H1 (cell line): ENCODE measurements around the gene C20orf144.

ENCODE experiments used
- POLR2A ChIP-seq, 2 experiments: IDR thresholded peaks; 1 replicate in 1 of 2; 2 replicates in 1 of 2; pipeline ENCODE4 v1.6.1; 2011; ENCODE audit warnings: low read depth in 2 of 2, low read length in 2 of 2, mild to moderate bottlenecking in 2 of 2; ENCODE audit errors: control extremely low read depth in 1 of 2
- TF ChIP-seq, protein P1 (sequence below): fragments of 300-600 bp; sonication (generic); IDR thresholded peaks from 2 replicates; pipeline ENCODE4 v1.7.1; 2012; ENCODE audit warnings: low read length, moderate library complexity, mild to moderate bottlenecking, inconsistent platforms; ENCODE audit not compliant: insufficient replicate concordance

DNA sequence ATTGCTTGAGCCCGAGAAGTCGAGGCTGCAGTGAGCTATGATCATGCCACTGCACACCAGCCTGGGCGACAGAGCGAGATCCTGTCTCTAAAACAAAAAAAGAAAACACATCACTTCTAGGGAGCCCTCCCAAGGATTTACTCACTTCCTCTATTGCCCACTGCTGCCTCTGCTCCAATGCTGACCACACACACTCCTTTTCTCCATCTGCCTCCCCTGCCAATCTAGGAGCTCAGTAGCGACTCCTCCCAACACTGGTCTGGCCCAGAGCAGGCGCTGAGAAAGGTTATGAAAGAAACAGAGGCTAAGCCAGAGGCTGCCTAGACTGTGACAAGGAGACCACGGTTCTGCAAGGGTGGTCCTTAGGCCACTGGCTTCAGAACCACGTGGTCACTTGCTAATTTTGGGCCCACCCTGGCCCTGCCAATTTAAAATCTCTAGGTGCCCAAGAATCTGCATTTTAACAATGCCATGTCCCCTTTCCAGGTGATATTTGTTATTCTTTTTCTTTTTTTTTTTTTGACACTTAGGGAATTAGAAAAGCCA, 25.3 kb downstream of the C20orf144 start:
- no peak for TF ChIP-seq POLR2A (IDR thresholded peaks at IDR 0.05; ENCODE audit: control extremely low read depth in 1 of 2, low read depth in 2 of 2, low read length in 2 of 2)
- TF ChIP-seq, protein P1, sequence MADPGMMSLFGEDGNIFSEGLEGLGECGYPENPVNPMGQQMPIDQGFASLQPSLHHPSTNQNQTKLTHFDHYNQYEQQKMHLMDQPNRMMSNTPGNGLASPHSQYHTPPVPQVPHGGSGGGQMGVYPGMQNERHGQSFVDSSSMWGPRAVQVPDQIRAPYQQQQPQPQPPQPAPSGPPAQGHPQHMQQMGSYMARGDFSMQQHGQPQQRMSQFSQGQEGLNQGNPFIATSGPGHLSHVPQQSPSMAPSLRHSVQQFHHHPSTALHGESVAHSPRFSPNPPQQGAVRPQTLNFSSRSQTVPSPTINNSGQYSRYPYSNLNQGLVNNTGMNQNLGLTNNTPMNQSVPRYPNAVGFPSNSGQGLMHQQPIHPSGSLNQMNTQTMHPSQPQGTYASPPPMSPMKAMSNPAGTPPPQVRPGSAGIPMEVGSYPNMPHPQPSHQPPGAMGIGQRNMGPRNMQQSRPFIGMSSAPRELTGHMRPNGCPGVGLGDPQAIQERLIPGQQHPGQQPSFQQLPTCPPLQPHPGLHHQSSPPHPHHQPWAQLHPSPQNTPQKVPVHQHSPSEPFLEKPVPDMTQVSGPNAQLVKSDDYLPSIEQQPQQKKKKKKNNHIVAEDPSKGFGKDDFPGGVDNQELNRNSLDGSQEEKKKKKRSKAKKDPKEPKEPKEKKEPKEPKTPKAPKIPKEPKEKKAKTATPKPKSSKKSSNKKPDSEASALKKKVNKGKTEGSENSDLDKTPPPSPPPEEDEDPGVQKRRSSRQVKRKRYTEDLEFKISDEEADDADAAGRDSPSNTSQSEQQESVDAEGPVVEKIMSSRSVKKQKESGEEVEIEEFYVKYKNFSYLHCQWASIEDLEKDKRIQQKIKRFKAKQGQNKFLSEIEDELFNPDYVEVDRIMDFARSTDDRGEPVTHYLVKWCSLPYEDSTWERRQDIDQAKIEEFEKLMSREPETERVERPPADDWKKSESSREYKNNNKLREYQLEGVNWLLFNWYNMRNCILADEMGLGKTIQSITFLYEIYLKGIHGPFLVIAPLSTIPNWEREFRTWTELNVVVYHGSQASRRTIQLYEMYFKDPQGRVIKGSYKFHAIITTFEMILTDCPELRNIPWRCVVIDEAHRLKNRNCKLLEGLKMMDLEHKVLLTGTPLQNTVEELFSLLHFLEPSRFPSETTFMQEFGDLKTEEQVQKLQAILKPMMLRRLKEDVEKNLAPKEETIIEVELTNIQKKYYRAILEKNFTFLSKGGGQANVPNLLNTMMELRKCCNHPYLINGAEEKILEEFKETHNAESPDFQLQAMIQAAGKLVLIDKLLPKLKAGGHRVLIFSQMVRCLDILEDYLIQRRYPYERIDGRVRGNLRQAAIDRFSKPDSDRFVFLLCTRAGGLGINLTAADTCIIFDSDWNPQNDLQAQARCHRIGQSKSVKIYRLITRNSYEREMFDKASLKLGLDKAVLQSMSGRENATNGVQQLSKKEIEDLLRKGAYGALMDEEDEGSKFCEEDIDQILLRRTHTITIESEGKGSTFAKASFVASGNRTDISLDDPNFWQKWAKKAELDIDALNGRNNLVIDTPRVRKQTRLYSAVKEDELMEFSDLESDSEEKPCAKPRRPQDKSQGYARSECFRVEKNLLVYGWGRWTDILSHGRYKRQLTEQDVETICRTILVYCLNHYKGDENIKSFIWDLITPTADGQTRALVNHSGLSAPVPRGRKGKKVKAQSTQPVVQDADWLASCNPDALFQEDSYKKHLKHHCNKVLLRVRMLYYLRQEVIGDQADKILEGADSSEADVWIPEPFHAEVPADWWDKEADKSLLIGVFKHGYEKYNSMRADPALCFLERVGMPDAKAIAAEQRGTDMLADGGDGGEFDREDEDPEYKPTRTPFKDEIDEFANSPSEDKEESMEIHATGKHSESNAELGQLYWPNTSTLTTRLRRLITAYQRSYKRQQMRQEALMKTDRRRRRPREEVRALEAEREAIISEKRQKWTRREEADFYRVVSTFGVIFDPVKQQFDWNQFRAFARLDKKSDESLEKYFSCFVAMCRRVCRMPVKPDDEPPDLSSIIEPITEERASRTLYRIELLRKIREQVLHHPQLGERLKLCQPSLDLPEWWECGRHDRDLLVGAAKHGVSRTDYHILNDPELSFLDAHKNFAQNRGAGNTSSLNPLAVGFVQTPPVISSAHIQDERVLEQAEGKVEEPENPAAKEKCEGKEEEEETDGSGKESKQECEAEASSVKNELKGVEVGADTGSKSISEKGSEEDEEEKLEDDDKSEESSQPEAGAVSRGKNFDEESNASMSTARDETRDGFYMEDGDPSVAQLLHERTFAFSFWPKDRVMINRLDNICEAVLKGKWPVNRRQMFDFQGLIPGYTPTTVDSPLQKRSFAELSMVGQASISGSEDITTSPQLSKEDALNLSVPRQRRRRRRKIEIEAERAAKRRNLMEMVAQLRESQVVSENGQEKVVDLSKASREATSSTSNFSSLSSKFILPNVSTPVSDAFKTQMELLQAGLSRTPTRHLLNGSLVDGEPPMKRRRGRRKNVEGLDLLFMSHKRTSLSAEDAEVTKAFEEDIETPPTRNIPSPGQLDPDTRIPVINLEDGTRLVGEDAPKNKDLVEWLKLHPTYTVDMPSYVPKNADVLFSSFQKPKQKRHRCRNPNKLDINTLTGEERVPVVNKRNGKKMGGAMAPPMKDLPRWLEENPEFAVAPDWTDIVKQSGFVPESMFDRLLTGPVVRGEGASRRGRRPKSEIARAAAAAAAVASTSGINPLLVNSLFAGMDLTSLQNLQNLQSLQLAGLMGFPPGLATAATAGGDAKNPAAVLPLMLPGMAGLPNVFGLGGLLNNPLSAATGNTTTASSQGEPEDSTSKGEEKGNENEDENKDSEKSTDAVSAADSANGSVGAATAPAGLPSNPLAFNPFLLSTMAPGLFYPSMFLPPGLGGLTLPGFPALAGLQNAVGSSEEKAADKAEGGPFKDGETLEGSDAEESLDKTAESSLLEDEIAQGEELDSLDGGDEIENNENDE = no peak
